GM21723 (cell line): ENCODE data around the gene NEK5.
"Not testable (repeated sequence)": the region's sequence is repeated elsewhere in the genome, so short reads cannot be mapped to it uniquely, and the experiment has no call there.

Experiments
- ATAC-seq: cut with Tn5 transposase; IDR thresholded peaks from one replicate; pipeline ENCODE4 v1.9.1; 2021; ENCODE audit warnings: mild to moderate bottlenecking, moderate library complexity; ENCODE audit not compliant: unreplicated experiment

Gene NEK5

DNA sequence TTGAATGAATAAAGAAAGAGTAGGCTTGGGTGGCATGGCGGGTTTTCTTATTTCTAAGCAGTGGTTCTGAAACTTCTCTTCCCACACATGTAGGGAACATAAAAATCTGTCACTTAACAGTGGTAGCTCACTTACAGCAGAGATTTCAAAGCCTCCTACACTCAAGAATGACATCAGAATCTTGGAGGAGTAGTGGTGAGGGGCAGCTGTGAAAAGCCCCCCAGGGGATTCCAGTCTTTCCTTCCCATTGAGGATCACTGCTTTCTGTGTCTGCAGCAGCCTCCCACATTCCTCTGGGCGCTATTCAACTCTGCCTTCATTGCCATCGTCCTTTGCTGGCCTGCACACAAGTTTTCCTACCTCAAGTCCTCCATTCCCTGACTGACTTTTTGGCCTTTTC lies 8.6 kb upstream of the NEK5 start:
- ATAC-seq = no peak

DNA sequence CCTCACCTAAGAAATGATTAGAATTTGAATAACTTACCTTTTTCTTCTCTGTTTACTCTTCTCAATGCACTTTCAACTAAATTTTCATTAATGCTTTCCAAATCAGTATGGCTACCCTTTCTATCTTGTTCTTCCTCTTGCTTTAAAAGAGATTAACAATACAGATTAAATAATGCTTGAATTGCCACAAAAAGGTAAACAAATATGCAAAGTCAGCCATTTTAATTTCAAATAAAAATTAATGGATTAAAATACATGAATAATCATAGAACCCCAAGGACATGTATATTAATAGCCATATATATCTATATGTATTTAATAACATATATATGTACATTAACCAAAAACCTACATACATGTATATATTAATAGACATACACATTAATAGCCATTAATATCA lies 7.9 kb upstream of the NEK5 start:
- no peak for ATAC-seq

DNA sequence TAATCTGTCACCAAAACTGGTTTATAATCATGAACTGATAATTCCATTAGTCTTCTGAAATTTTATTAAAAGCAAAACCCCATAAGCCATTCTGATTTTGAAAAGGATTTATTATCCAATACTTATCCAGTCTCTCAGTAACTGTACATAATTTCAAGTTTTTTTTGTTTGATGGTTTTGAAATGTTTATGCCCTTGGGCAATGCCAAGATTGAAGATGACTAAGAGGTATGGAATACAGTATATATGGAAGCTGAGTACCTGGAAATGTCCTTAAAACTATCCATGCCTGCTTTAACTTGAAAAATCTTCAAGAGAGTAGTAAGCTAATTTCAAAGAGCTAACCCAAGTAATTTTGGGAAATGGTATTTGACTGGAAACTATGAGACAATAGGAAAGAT lies 1.8 kb upstream of the NEK5 start:
- no peak for ATAC-seq

DNA sequence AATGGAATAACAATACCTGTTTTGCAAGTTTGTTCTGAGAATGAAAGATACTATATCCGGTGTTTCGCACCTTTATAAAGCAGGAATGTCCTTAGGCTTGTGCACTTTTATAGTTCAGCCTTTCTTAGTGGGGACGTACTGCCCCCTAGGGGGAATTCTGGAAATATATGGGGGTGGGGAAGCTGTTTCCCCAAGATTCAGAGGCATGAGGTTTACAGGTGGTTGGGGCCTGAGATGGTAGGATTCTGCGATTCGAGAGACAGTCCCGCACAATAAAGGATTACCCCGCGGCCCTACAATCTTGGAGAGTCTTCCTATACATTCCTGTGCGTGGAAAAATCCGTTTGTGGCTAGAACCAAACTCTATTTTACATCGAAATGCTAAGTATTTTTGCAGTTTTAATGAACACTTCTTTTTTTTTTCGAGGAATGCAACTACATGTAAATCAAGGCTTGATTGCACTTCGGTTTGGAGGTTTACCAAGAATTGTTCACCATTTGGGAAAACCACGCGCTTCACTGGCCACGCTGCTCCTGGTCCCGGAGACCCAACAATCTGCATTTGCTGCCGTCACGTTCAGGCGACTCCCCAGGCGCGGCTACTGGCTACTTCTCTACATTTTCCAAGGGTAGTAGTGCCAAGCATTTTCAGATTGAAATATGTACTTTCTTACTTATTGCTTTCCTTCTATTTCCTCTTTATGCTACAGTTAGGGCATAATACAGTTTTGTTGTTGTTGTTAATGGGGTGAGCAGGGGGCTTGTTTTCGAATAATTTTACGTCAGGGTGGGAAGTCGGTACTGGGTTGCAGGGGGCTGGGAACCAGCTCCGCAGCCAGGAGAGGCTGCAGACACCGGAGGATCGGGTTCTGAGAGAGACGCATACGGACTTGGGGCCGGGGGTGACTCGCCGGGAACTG lies 830 bp downstream of the NEK5 start:
- peak; percentile 5 for ATAC-seq

DNA sequence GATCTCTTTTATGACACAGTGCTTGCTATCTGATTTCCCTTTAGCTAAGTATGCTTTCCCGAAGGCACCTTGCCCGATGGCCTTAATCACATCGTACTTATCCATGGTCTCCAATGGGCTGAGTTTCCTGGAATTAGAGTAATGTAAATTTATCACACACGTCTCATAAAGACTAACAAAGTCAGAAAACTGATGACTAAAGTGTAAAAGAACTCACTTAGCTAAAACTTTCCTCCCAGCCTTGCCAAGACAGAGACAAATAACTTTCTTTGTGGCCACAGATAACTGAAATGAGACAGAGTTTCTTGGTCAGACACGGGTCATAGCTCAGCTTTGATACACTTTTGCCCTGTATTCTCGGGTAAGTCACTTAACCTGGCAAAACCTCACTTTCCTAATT lies 1.5 kb downstream of the NEK5 start:
- no peak for ATAC-seq

DNA sequence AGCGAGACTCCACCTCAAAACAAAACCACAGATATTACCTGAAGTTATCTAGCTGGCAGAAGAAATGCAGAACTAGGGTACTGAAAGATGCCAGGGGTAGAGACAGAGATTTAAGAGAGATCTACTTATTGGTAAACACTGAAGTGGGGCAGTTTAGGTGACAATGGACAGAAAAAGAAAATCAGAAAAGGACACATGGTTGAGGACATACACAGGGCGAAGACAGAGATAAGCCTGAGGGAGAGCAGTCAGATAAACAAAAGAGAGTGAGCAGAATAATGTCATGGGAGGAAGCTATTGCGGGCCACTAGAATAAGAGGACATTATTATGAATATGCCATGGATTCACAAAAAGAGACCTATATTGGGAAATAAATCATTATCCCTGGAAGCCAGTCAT lies 3.3 kb downstream of the NEK5 start:
- ATAC-seq = no peak

DNA sequence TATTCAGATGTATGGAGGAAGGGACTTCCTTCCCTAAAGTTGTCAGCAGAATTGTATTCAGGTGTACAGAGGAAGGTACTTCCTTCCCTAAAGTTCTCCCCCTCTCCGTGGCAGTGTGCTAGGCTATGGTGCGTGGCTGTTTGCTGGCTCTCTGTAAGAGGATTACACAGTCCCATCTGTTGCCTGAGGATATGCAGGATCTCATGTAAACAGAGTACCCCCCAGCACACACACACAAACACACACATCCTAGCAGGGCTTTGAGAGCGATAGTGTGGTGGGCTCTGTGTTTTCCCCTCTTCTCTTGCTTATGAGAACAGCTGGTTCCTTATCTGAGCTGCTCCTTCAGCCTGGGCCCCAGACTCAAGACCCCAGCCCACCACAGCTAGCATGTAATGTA lies 10.3 kb downstream of the NEK5 start:
- ATAC-seq = no peak

DNA sequence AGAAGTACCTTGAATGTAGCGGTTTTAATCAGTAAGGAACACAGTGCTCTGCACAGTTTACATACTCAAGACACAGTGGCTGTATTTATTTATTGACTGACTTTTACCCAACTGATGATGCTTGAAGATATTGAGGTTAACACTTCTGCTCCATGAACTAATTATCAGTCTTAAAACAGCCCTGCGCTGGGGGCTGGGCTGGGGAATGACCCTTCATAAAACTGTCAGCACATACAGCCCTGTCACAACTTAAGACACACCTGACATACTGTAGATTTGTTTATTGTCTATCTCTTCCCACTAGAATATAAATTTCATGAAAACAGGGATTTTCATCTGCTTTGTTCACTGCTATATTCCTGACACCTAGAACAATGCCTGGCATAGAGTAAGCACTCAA lies 10.8 kb downstream of the NEK5 start:
- ATAC-seq = no peak

DNA sequence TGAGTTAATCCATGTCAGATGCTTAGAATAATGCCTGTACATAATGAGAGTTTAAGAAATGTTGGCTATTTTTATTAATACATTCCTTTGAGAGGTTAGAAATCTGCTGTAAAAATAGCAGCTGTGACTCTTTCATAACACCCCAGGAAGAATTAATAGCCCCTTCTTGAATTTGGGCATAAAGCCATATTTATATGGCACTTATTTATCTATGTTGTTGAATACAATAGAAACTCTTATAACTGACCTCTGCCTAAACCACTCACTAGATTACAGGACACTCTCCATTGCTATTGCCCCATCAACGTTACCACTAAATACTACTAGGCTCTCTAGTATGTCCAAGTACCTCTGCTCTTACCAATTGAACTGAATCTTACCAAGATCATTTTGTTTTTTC lies 16.3 kb downstream of the NEK5 start:
- ATAC-seq = no peak

DNA sequence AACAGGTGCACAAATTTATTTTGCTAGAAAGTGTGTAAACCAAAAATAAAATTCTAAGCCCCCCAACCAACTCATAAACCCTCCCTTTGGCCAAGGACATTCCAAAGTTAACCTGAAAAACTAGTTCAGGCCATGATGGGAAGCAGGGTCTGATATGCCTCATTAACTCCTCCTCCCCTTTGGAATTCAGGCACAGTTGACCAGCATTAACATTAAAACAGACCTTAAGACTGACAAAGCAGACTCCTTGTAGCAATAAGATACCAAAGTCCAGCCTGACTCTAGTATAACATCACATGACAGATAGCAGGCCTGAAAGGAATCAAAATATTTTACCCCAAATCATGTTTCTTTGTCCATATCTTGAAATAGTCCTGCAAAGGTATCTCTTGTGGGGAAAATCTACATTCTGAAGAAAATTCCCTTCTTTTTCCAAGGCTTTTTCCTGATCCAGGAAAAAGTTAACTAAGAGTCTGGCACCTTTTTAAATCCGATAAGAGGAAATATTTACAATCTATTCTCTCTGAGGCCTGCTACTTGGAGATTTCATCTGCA lies 19.7 kb downstream of the NEK5 start:
- no peak for ATAC-seq

DNA sequence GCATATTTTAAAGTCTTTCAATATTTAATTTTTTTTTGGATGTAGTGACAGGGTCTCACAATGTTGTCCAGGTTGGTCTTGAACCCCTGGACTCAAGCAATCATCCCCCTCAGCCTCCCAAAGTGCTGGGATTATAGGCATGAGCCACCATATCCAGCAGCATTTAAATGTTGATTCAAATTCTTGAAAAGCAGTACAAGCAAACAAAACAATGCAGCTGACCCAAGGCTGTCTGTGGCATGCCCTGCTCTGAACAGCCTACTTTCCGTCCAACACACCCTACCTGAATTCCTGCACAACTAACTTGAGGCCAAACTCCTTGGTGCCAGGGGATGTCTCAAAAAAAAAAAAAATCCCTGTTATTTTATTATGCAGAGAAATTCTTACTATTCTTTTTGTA lies 23.0 kb downstream of the NEK5 start:
- ATAC-seq = no peak

DNA sequence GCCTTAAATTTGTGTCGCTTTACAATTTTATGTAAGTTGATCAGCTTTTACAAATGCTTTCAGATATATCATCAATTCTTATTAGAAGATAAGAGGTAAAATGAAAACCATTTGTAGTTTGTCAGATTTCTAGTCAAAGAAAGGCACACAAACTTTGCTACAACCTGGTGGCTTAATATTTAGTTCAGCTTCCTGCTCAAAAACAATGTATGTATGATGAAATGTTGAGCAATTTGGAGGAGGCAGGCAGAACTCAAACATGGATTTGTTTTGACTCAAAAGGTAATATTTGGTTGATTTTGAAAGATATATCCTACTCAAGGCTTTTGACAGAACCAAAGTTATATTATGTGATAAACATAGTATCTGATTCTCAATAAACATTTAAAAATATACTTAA lies 24.2 kb downstream of the NEK5 start:
- ATAC-seq = no peak

DNA sequence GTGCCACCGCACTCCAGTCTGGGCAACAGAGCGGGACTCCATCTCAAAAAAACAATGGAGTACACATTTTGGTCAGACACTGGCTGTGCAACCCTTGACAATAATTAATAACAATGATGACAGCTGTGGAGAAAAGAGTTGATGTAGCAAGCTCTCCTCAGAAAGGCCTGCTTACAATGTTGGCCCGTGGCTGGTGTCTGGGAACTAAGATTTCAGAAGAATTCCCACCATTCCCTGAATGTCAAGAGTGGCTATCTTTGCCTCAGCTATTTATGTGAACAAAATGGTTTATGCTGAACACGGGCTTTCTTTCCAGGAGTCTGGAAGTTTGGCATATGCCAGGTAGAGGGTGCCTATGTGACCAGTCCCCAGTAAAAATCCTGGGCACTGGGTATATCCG lies 25.5 kb downstream of the NEK5 start:
- ATAC-seq = no peak

DNA sequence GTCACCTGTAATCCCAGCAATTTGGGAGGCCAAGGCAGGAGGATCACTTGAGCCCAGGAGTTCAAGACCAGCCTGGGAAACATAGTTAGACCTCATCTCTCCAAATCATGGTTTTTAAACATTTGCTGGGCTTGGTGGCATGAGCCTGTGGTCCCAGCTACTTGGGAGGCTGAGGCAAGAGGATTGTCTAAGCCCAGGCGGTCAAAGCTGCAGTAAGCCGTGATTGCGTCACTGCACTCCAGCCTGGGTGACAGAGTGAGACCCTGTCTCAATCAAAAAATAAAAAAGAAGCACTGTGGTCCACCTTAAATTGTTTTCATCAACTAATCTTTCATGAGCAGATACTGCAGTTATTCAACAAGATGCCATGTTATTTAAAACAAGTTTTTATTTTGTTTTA lies 26.4 kb downstream of the NEK5 start:
- not testable (repeated sequence) for ATAC-seq

DNA sequence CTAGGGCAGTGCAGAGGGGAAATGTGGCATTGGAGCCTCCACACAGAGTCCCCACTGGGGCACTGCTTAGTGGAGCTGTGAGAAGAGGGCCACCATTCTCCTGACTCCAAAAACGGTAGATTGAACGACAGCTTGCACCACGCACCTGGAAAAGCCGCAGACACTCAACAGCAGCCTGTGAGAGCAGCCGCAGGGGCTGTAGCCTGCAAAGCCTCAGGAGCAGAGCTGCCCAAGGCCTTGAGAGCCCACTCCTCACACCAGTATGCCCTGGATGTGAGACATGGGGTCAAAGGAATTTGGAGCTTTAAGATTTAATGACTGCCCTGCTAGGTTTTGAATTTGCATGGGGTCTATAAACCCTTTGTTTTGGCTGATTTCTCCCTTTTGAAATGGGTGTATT lies 31.7 kb downstream of the NEK5 start:
- no peak for ATAC-seq

DNA sequence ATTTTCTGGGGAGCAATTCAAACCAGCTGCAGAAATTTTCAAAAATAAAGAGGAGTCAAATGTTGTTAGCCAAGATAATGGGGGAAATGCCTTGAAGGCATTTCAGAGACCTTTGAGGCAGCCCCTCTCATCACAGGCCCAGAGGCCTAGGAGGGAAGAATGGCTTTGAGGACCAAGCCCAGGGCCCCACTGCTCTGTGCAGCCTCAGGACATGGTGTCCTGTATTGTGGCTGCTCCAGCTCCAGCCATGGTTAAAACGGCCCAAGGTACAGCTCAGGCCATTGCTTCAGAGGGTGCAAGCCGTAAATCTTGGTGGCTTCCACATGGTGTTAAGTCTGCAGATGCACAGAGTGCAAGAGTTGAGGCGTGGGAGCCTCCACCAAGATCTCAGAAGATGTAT lies 32.1 kb downstream of the NEK5 start:
- ATAC-seq = no peak

DNA sequence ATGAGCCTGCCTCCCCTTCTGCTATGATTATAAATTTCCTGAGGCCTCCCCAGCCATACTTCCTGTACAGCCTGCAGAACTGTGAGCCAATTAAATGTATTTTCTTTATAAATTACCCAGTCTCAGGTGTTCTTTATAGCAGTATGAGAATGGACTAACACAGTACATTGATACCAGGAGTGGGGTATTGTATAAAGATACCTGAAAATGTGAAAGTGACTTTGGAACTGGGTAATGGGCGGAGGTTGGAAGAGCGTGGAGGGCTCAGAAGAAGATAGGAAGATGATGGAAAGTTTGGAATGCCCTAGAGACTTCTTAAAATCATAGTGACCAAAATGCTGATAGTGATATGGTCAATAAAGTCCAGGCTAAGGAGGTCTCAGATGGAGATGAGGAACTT lies 32.8 kb downstream of the NEK5 start:
- no peak for ATAC-seq

DNA sequence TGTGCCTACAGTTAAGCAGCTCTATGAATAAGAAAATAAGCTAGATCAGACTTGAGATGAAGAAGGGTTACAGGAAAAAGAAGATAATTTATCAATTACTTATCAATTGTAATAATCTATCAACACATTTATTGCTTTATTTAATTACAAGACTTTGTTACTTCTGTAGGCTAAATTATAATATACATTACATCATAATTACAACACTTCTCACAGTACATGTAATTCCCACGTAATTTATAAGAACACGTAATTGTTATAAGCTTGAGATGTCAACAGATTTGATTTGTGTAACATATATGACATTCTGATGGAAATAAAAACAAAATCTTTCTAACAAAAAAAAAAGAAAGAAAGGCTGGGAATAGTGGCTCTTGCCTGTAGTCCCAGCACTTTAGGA lies 36.8 kb downstream of the NEK5 start:
- ATAC-seq = no peak

DNA sequence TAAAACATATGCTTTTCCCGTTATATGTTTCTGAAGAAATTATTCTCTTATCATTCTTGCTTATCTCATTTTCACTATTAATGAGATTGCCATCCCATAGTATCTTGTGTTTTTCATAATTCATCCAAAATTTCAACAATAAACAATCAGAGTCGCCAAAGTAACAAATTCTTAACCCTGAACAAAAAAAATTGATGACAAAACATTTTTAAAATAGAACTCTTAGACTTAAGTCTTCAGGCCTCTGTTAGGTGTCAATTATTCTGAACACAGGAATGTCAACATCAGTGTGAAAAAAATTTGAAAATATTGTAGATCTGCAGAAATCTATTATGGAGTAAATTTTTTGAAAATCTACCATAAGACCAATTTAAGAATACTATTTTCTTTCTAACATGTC lies 37.4 kb downstream of the NEK5 start:
- no peak for ATAC-seq

DNA sequence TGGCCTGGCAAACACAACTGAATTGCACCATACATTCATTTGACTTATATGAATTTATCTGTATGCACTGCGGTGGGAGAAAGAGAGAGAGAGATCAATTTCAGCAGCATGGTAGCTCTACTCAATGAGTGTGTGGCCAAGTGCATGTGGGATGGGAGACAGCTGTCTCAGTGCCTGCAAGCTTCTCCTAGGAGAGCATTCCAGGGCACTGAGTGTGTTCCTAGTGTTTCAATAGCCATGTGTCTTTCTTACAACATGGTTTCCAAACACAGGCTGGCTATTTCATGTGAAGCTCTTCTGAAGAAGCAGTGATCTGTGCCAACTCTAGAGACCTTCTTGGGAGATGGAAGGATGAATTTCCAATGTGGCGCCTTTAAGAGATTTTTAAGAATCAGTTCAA lies 43.5 kb downstream of the NEK5 start:
- ATAC-seq = no peak

DNA sequence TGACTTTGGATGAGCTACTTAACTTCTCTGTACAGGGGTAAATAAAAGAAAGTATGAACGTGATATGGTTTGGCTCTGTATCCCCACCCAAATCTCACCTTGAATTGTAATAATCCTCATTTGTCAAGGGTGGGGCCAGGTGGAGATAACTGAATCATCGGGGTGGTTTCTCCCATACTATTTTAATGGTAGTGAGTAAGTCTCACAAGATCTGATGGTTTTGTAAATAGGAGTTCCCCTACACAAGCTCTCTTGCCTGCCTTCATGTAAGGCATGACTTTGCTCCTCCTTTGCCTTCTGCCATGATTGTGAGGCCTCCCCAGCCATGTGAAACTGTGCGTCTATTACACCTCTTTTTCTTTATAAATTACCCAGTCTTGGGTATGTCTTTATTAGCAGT lies 43.9 kb downstream of the NEK5 start:
- ATAC-seq = not testable (repeated sequence)

DNA sequence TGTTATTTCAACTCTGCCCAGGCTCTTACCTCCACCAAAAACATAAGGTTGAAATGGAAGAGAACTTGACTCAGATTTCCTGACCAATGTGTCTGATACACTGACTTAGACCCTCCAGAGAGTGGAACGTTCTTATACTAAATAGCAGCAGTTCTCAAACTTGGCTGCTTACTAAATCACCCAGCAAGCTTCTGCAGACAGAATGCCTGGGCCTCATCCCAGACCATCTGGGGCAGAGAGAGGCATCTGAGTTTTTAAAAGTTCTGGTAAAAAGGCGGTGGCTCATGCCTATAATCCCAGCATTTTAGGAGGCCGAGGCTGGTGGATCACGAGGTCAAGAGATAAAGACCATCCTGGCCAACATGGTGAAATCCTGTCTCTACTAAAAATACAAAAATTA lies 46.3 kb downstream of the NEK5 start:
- no peak for ATAC-seq

DNA sequence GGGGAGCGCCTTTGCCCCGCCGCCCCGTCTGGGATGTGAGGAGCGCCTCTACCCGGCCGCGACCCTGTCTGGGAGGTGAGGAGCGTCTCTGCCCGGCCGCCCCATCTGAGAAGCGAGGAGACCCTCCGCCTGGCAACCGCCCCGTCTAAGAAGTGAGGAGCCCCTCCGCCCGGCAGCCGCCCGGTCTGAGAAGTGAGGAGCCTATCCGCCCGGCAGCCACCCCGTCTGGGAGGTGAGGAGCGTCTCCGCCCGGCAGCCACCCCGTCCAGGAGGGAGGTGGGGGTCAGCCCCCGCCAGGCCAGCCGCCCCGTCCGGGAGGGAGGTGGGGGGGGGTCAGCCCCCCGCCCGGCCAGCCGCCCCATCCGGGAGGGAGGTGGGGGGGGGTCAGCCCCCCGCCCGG lies 49.0 kb downstream of the NEK5 start:
- ATAC-seq = not testable (repeated sequence)
